Tibial nerve (tissue), 4 donors: Measurements from ENCODE around the gene WDR73. TPM values are rescaled to one million over a fixed set of nuclear protein-coding genes. Genes with fewer than 3 reads are reported as not detected.
A peak's percentile ranks its signal among the peaks of the same experiment; 100 is the strongest.

Experiments used
- DNase-seq, 2 donors: peaks; one replicate each; pipeline ENCODE4 v3.0.0-alpha.2; 2019; ENCODE audit warnings: low spot score in 2 of 2
- H3K27ac ChIP-seq, 4 donors: fragments of 200-600 bp; sonication (generic) in 3 of 4; one replicate each; pipeline ENCODE4 v1.5.1; 2017 to 2019; ENCODE audit warnings: mild to moderate bottlenecking in 1 of 4
- H3K27me3 ChIP-seq, 2 donors: fragments of 200-600 bp; sonication (generic) in 1 of 2; one replicate each; pipeline versions ENCODE4 v1.5.1 to v1.6.0; 2017 to 2019
- H3K36me3 ChIP-seq, 3 donors: fragments of 200-600 bp; sonication (generic); one replicate each; pipeline ENCODE4 v1.5.1; 2018 to 2019
- H3K4me1 ChIP-seq, 4 donors: fragments of 200-600 bp; sonication (generic) in 3 of 4; one replicate each; pipeline ENCODE4 v1.5.1; 2017 to 2019
- H3K4me3 ChIP-seq, 4 donors: fragments of 200-600 bp; sonication (generic) in 3 of 4; one replicate each; pipeline ENCODE4 v1.5.1; 2017 to 2019; ENCODE audit warnings: mild to moderate bottlenecking in 1 of 4, moderate library complexity in 1 of 4
- H3K9me3 ChIP-seq, 4 donors: fragments of 200-600 bp; sonication (generic) in 3 of 4; one replicate each; pipeline ENCODE4 v1.5.1; 2017 to 2019
- CTCF ChIP-seq, 5 experiments: fragments of 200-600 bp in 3 of 5; fragments of 450-650 bp in 2 of 5; sonication (generic) in 3 of 5; IDR thresholded peaks; one replicate each; pipeline ENCODE4 v1.5.1; 2016 to 2019; ENCODE audit warnings: antibody characterized with exemption in 5 of 5, mild to moderate bottlenecking in 3 of 5, moderate library complexity in 2 of 5
- EP300 ChIP-seq, 2 donors: sonication (generic); formaldehyde crosslinking; IDR thresholded peaks; one replicate each; pipeline ENCODE4 v1.6.1; 2017; ENCODE audit warnings: antibody characterized with exemption in 2 of 2, mild to moderate bottlenecking in 1 of 2
- POLR2A ChIP-seq, 2 donors: fragments of 450-650 bp; IDR thresholded peaks; one replicate each; pipeline ENCODE4 v1.6.1; 2017; ENCODE audit warnings: antibody characterized with exemption in 2 of 2, mild to moderate bottlenecking in 2 of 2, moderate library complexity in 2 of 2
- WGBS, 2 donors: methylation state at CpG; one replicate each; pipeline ENCODE4 v1.1.5; 2018; 5-methylcytosine and 5-hydroxymethylcytosine counted together
- total RNA-seq, 4 donors: library from RNA; depleted of rRNA; stranded (reverse); fragments of >200 nt; gene quantifications; one replicate each; pipeline ENCODE4 v1.1.0, GENCODE V29; 2016

WDR73 gene
- 10 to 100 TPM; 19.7 to 40.2 (median 32.3) TPM for total RNA-seq

DNA sequence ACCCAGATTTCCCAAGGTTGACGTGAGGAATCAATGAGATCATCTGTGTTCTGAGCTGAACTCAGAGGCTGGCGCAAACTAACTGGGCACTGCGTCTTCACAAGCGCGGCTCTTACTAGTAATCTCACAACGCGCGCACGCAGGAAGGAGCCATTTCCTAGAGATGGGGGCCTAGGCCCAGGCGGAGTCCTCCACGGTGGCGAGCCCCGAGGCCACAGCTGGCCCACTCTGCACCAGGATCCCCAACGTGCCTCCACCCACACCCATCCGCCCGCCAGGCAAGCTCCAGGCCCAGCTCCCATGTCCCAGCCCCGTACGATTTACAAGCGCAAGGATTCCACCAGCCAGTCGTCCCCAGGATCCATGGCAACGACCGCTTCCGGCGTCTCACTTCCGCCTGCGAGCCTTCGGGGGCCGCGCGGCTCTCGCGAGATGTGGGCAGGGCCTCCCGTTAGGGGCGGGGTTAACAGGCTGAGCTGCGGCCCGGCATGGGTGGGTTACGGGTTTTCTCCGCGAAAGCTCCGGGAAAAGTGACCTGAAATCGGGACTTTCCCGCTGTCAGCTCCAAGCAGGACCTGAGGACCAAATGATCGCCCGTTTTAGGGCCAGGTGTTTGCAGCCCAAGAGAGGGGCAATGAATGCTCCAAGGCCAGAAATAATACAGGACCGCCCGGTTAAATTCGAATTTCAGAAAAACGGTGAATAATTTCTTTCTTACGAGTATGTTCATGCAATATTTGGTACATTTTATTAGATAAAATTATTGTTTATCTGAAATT is at the start of gene WDR73:
Gene WDR73 (minus strand): TSS at position 374 of the 779 bp plus-strand sequence. CDS start 9 bp downstream, at position 365.
- peaks cover 0 to 72% (median 18%) of the 10 kb centered on the region in 4 donors for H3K4me1 ChIP-seq
- no peaks in the 10 kb centered on the region for H3K27me3 ChIP-seq
- H3K4me3 ChIP-seq, result peak within 1 kb of the TSS; percentile 64 to 81 (median 77)
- H3K9me3 ChIP-seq, result no peaks in the 10 kb centered on the region
- peak; percentile 68 to 74 for TF ChIP-seq POLR2A (IDR thresholded peaks at IDR 0.05)
- TF ChIP-seq EP300 (IDR thresholded peaks at IDR 0.05), result peak; percentile 77 to 92
- no peak for TF ChIP-seq CTCF (IDR thresholded peaks at IDR 0.05)
- 0 to 1% methylated on average over 39 to 42 of the region's 49 CpGs for WGBS, 2 donors
- H3K27ac ChIP-seq, result peak within 1 kb of the TSS; percentile 69 to 92 (median 82)
- peak; percentile 92 to 94 for DNase-seq
- peaks cover under 1 to 35% (median 3%) of the 10 kb centered on the region in 3 donors for H3K36me3 ChIP-seq

DNA sequence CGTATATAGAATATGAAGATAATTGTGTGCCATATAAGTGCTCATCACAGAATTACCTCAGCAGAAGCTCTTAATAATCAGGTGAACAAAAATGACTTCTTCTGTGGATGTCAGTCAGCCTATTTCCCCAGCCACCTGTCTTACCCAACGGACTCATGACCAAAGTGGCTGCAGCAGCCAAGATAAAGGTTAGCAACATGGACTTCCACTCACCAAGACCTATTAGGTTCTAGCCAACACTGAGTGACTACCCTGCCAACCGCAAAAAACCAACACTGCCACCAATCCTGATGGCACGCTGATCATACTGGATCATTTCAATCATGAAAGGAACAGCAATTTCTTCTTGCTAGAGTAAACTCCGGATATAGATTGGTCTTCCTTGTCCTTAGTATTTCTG is 49.7 kb upstream of the WDR73 start:
- no peaks in the 10 kb centered on the region for H3K27me3 ChIP-seq
- H3K36me3 ChIP-seq, result peaks cover 0 to under 1% (median 0%) of the 10 kb centered on the region in 3 donors
- H3K27ac ChIP-seq, result peak overlapping the region in 1 of 4 donors; percentile 50
- TF ChIP-seq CTCF (IDR thresholded peaks at IDR 0.05), result no peak
- TF ChIP-seq POLR2A (IDR thresholded peaks at IDR 0.05), result no peak
- no peak for TF ChIP-seq EP300 (IDR thresholded peaks at IDR 0.05)
- no peak overlapping the region for H3K4me3 ChIP-seq
- WGBS, 2 donors, result 93 to 96% methylated on average over 5 of the region's 5 CpGs
- DNase-seq, result no peak
- no peaks in the 10 kb centered on the region for H3K9me3 ChIP-seq
- H3K4me1 ChIP-seq, result peaks cover 0 to 34% (median 6%) of the 10 kb centered on the region in 4 donors

- 19 to 20% methylated on average over 4 of the region's 4 CpGs for WGBS, 2 donors
- DNase-seq, result peak in 1 of 2 donors; percentile 65
- Histone ChIP-seq H3K4me3 (no peak overlapping the region), H3K27me3 (no peaks in the 10 kb centered on the region), H3K27ac (peak overlapping the region in 3 of 4 donors; percentile 2 to 57 (median 50)), H3K9me3 (no peaks in the 10 kb centered on the region), H3K36me3 (no peaks in the 10 kb centered on the region), H3K4me1 (peaks cover 0 to 38% (median 6%) of the 10 kb centered on the region in 4 donors)
- TF ChIP-seq EP300 (IDR thresholded peaks at IDR 0.05) (peak in 1 of 2 donors; percentile 9), POLR2A (IDR thresholded peaks at IDR 0.05) (no peak)
Measured at GRCh38 chr15:84702961-84703482, 48.9 kb upstream of the WDR73 start.

DNA sequence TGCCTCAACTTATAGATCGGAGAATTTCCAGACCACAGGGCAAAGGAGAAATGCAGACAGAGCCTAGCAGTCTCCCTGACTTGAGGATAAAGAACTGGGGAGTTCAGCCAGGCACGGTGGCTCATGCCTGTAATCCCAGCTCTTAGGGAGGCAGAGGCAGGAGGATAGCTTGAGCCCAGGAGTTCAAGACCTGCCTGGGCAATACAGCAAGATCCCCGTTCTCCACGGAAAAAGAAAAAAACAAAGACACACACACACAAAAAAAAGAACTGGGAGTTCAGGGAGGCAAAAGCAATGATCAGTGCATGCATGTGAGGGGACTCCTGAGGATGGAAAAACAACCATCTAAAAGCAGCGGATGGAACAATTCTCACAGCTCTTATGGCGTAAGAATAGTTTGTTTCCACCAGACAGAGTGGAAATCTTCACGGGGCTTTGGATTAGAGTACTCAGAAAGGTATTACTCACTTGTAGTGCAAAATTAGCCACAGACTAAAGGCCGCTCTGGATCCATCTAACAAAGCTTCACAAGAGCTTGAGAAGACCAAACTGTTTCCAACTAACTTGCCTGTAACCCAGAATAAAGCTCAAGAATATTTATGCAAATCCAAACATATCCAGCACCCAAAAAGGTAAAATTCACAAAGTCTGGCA is 45.6 kb upstream of the WDR73 start:
- no peak overlapping the region for H3K4me3 ChIP-seq
- H3K36me3 ChIP-seq, result no peaks in the 10 kb centered on the region
- H3K9me3 ChIP-seq, result no peaks in the 10 kb centered on the region
- H3K27ac ChIP-seq, result no peak overlapping the region
- no peaks in the 10 kb centered on the region for H3K27me3 ChIP-seq
- TF ChIP-seq CTCF (IDR thresholded peaks at IDR 0.05), result no peak
- peaks cover 0 to 37% (median 6%) of the 10 kb centered on the region in 4 donors for H3K4me1 ChIP-seq
- no peak for DNase-seq
- WGBS, 2 donors, result 88 to 90% methylated on average over 8 of the region's 8 CpGs

GRCh38 chr15:84697236-84697990 is 43.3 kb upstream of the WDR73 start:
- H3K27ac ChIP-seq, result no peak overlapping the region
- H3K36me3 ChIP-seq, result no peaks in the 10 kb centered on the region
- peaks cover 0 to 28% (median under 1%) of the 10 kb centered on the region in 4 donors for H3K4me1 ChIP-seq
- no peak overlapping the region for H3K4me3 ChIP-seq
- no peak for DNase-seq
- H3K9me3 ChIP-seq, result no peaks in the 10 kb centered on the region
- 26 to 39% methylated on average over 1 of the region's 1 CpG for WGBS, 2 donors
- H3K27me3 ChIP-seq, result no peaks in the 10 kb centered on the region
- no peak for TF ChIP-seq POLR2A (IDR thresholded peaks at IDR 0.05)
- TF ChIP-seq EP300 (IDR thresholded peaks at IDR 0.05), result no peak
- no peak for TF ChIP-seq CTCF (IDR thresholded peaks at IDR 0.05)
